H1 (cell line): ENCODE measurements around the gene MYOM1. TPM values are rescaled to one million over a fixed set of nuclear protein-coding genes. Genes with fewer than 3 reads are reported as not detected.

Experiments used
- CTCF ChIA-PET: fragments of 300-600 bp; sonication (Branson Sonifier 250); formaldehyde crosslinking; loops from one replicate; lab custom pipeline; 2021; ENCODE audit not compliant: partially characterized antibody; lab: Charles Lee
- POLR2A ChIA-PET: fragments of 300-600 bp; sonication (Branson Sonifier 250); formaldehyde crosslinking; loops from one replicate; lab custom pipeline; 2021; ENCODE audit warnings: inconsistent platforms; ENCODE audit not compliant: partially characterized antibody; lab: Charles Lee
- DNase-seq, 2 experiments: peaks; one replicate each; pipeline versions ENCODE4 v3.0.0 to v3.0.0-alpha.2; 2010 to 2022; ENCODE audit warnings: low spot score in 2 of 2, low read depth in 1 of 2, mixed read lengths in 1 of 2
- FAIRE-seq: peaks from 2 replicates; lab custom pipeline; 2011; peaks lifted over from hg19 to GRCh38; lab: Jason Lieb, UNC
- H2AFZ ChIP-seq: 2 replicates; pipeline ENCODE4 v1.8.1; 2012; ENCODE audit warnings: low read length, inconsistent platforms
- H2AK5ac ChIP-seq: 2 replicates; pipeline ENCODE4 v1.6.1; 2013; ENCODE audit warnings: low read depth, low read length
- H2BK120ac ChIP-seq: replicated peaks from 2 replicates; pipeline ENCODE3; 2013; ENCODE audit warnings: low read depth, low read length, inconsistent platforms
- H2BK12ac ChIP-seq: 2 replicates; pipeline ENCODE4 v1.6.1; 2013; ENCODE audit warnings: low read depth, low read length
- H2BK15ac ChIP-seq: 2 replicates; pipeline ENCODE4 v1.6.1; 2013; ENCODE audit warnings: low read length
- H2BK20ac ChIP-seq: 2 replicates; pipeline ENCODE4 v1.6.1; 2013; ENCODE audit warnings: low read length
- H2BK5ac ChIP-seq: 2 replicates; pipeline ENCODE4 v1.6.1; 2013; ENCODE audit warnings: low read depth, low read length
- H3K14ac ChIP-seq: 2 replicates; pipeline ENCODE4 v1.6.1; 2013; ENCODE audit warnings: inconsistent platforms; ENCODE audit not compliant: insufficient read length
- H3K18ac ChIP-seq: 2 replicates; pipeline ENCODE4 v1.6.1; 2013; ENCODE audit warnings: low read length; ENCODE audit errors: extremely low read depth
- H3K23ac ChIP-seq: 2 replicates; pipeline ENCODE4 v1.6.1; 2013; ENCODE audit warnings: inconsistent platforms; ENCODE audit not compliant: insufficient read length
- H3K23me2 ChIP-seq: 2 replicates; pipeline ENCODE4 v1.6.1; 2013; ENCODE audit warnings: low read depth, low read length
- H3K27ac ChIP-seq: 2 replicates; pipeline ENCODE4 v1.6.1; 2011; ENCODE audit warnings: low read depth, low read length, inconsistent platforms
- H3K27me3 ChIP-seq, 4 experiments: replicated peaks in 1 of 4; 1 replicate in 1 of 4; 2 replicates in 3 of 4; pipeline versions ENCODE4 v1.6.1 to v1.8.1; 2011 to 2013; ENCODE audit warnings: low read length in 3 of 4, mild to moderate bottlenecking in 3 of 4, inconsistent platforms in 2 of 4, mixed read lengths in 2 of 4, moderate library complexity in 1 of 4; ENCODE audit not compliant: control insufficient read depth in 3 of 4, insufficient read depth in 3 of 4; ENCODE audit errors: extremely low read depth in 1 of 4
- H3K36me3 ChIP-seq, 4 experiments: 2 replicates each; pipeline versions ENCODE4 v1.6.1 to v1.8.1; 2011 to 2013; ENCODE audit warnings: mild to moderate bottlenecking in 4 of 4, low read length in 3 of 4, moderate library complexity in 2 of 4, control low read depth in 1 of 4, inconsistent platforms in 1 of 4; ENCODE audit not compliant: insufficient read depth in 4 of 4, control insufficient read depth in 2 of 4
- H3K4ac ChIP-seq: replicated peaks from 2 replicates; pipeline ENCODE3; 2013; ENCODE audit warnings: low read length, low read depth, mixed read lengths, inconsistent platforms; ENCODE audit not compliant: insufficient read length
- H3K4me1 ChIP-seq, 4 experiments: replicated peaks in 1 of 4; 1 replicate in 1 of 4; 2 replicates in 3 of 4; pipeline versions ENCODE4 v1.6.1 to v1.8.1; 2011 to 2013; ENCODE audit warnings: low read length in 3 of 4, inconsistent platforms in 2 of 4, mixed read lengths in 1 of 4; ENCODE audit not compliant: insufficient read depth in 4 of 4, control insufficient read depth in 3 of 4
- H3K4me2 ChIP-seq, 2 experiments: 2 replicates each; pipeline versions ENCODE4 v1.6.1 to v1.8.1; 2011 to 2013; ENCODE audit warnings: low read depth in 2 of 2, low read length in 2 of 2, control low read depth in 1 of 2, inconsistent platforms in 1 of 2, mild to moderate bottlenecking in 1 of 2; ENCODE audit not compliant: insufficient read depth in 1 of 2
- H3K4me3 ChIP-seq, 4 experiments: fragments of 200-600, 300-600 bp in 1 of 4; sonication (generic), shearing (Covaris generic), sonication (Bioruptor Twin) in 1 of 4; 2 replicates each; pipeline versions ENCODE4 v1.5.1 to v1.8.1; 2011 to 2016; ENCODE audit warnings: low read length in 4 of 4, low read depth in 3 of 4, control low read depth in 2 of 4, inconsistent platforms in 2 of 4, mild to moderate bottlenecking in 2 of 4, mixed read lengths in 1 of 4, moderate library complexity in 1 of 4; ENCODE audit not compliant: insufficient read depth in 2 of 4; ENCODE audit errors: extremely low read depth in 1 of 4
- H3K56ac ChIP-seq: replicated peaks from 2 replicates; pipeline ENCODE3; 2013; ENCODE audit warnings: low read depth, mild to moderate bottlenecking, mixed read lengths, low read length, inconsistent platforms; ENCODE audit not compliant: insufficient read length
- H3K79me1 ChIP-seq: 2 replicates; pipeline ENCODE4 v1.6.1; 2013; ENCODE audit warnings: low read depth, low read length, control low read depth
- H3K79me2 ChIP-seq, 2 experiments: 2 replicates each; pipeline versions ENCODE4 v1.6.1 to v1.8.1; 2012 to 2013; ENCODE audit warnings: low read length in 2 of 2, mild to moderate bottlenecking in 2 of 2, inconsistent platforms in 1 of 2; ENCODE audit not compliant: insufficient read depth in 2 of 2, control insufficient read depth in 1 of 2
- H3K9ac ChIP-seq, 4 experiments: replicated peaks in 1 of 4; 1 replicate in 1 of 4; 2 replicates in 3 of 4; pipeline versions ENCODE4 v1.6.1 to v1.8.1; 2011 to 2013; ENCODE audit warnings: low read depth in 3 of 4, low read length in 3 of 4, control low read depth in 2 of 4, mild to moderate bottlenecking in 2 of 4, moderate library complexity in 2 of 4, inconsistent platforms in 1 of 4; ENCODE audit errors: extremely low read depth in 1 of 4
- H3K9me3 ChIP-seq, 2 experiments: 2 replicates each; pipeline versions ENCODE4 v1.6.1 to v1.8.1; 2012 to 2013; ENCODE audit warnings: mild to moderate bottlenecking in 2 of 2, moderate library complexity in 2 of 2, control low read depth in 1 of 2, inconsistent platforms in 1 of 2, low read depth in 1 of 2, low read length in 1 of 2, mixed read lengths in 1 of 2; ENCODE audit not compliant: insufficient read depth in 2 of 2
- H4K20me1 ChIP-seq, 2 experiments: replicated peaks in 1 of 2; 2 replicates each; pipeline versions ENCODE3 to v1.8.1; 2011 to 2013; ENCODE audit warnings: inconsistent platforms in 2 of 2, low read length in 2 of 2, mild to moderate bottlenecking in 1 of 2; ENCODE audit not compliant: insufficient read depth in 2 of 2, control insufficient read depth in 1 of 2
- H4K5ac ChIP-seq: 2 replicates; pipeline ENCODE4 v1.6.1; 2013; ENCODE audit warnings: low read length, low read depth, mixed read lengths, inconsistent platforms; ENCODE audit not compliant: insufficient read length
- H4K8ac ChIP-seq: 2 replicates; pipeline ENCODE4 v1.8.0; 2013; ENCODE audit warnings: mild to moderate bottlenecking, moderate library complexity, low read length, inconsistent platforms; ENCODE audit not compliant: insufficient read depth; ENCODE audit errors: extremely low read depth
- H4K91ac ChIP-seq: replicated peaks from 2 replicates; pipeline ENCODE3; 2013; ENCODE audit warnings: low read length, mixed read lengths, inconsistent platforms; ENCODE audit not compliant: insufficient read length
- BRCA1 ChIP-seq: IDR thresholded peaks from 2 replicates; pipeline ENCODE4 v1.6.1; 2012; ENCODE audit warnings: low read depth, low read length, improper control_type of control experiment
- CBX5 ChIP-seq: fragments of 300-800, 300-1000 bp; sonication (generic); IDR thresholded peaks from 2 replicates; pipeline ENCODE4 v1.7.1; 2016; ENCODE audit warnings: antibody characterized with exemption, low read length, low read depth
- E2F6 ChIP-seq: IDR thresholded peaks from 2 replicates; pipeline ENCODE4 v1.6.1; 2012; ENCODE audit warnings: inconsistent platforms
- GTF2F1 ChIP-seq: IDR thresholded peaks from 2 replicates; pipeline ENCODE4 v1.6.1; 2012; ENCODE audit warnings: low read depth, low read length, improper control_type of control experiment, borderline replicate concordance
- KDM1A ChIP-seq: fragments of 200-600, 300-600 bp; sonication (generic); IDR thresholded peaks from 2 replicates; pipeline ENCODE4 v1.7.1; 2016; ENCODE audit warnings: mild to moderate bottlenecking, low read length, borderline replicate concordance
- MAFK ChIP-seq: IDR thresholded peaks from 2 replicates; pipeline ENCODE4 v1.6.1; 2012; ENCODE audit warnings: low read depth, mild to moderate bottlenecking, improper control_type of control experiment, low read length
- RFX5 ChIP-seq: IDR thresholded peaks from 2 replicates; pipeline ENCODE4 v1.6.1; 2011; ENCODE audit warnings: low read depth, low read length, improper control_type of control experiment, borderline replicate concordance
- SIRT6 ChIP-seq: IDR thresholded peaks from one replicate; pipeline ENCODE4 v1.7.1; 2012; ENCODE audit warnings: low read length, inconsistent platforms
- SP1 ChIP-seq: IDR thresholded peaks from 2 replicates; pipeline ENCODE4 v1.6.1; 2011; ENCODE audit warnings: low read depth, low read length
- TAF7 ChIP-seq: optimal IDR thresholded peaks from 2 replicates; pipeline ENCODE3; 2011; ENCODE audit warnings: low read depth, mild to moderate bottlenecking, inconsistent platforms, low read length, moderate library complexity, borderline replicate concordance
- TCF12 ChIP-seq: IDR thresholded peaks from 2 replicates; pipeline ENCODE4 v1.6.1; 2011; ENCODE audit warnings: low read depth, mild to moderate bottlenecking, low read length
- YY1 ChIP-seq: IDR thresholded peaks from 2 replicates; pipeline ENCODE4 v1.6.1; 2011; ENCODE audit warnings: low read depth, mild to moderate bottlenecking, low read length
- ZNF274 ChIP-seq: IDR thresholded peaks from 2 replicates; pipeline ENCODE4 v1.7.0; 2012; ENCODE audit warnings: low read length, borderline replicate concordance; ENCODE audit errors: extremely low read depth
- polyA plus RNA-seq, 7 experiments: library from polyadenylated mRNA; depleted of rRNA in 3 of 7; stranded (reverse) in 5 of 7; unstranded in 2 of 7; fragments of >200 nt in 5 of 7; fragments of 200-250 nt in 2 of 7; gene quantifications; 1 replicate in 5 of 7; 2 replicates in 1 of 7; 4 replicates in 1 of 7; pipeline versions ENCODE4 v1.2.1 to v1.2.3, GENCODE V29; 2011 to 2013; ENCODE audit warnings: missing spikeins in 2 of 7, mixed read lengths in 2 of 7
- total RNA-seq: library from RNA; stranded (reverse); fragmentation: NEBNext Ultra II Directional; extraction: Animal tissue kit (Norgen Biotek cat#: 25700); gene quantifications from 2 replicates; pipeline ENCODE4 v1.2.1, GENCODE V29; 2021
- TF ChIP-seq, protein P1 (sequence below): IDR thresholded peaks from 2 replicates; pipeline ENCODE4 v1.6.1; 2012; ENCODE audit warnings: inconsistent platforms
- TF ChIP-seq, protein P2 (sequence below): IDR thresholded peaks from 2 replicates; pipeline ENCODE4 v1.6.1; 2011; ENCODE audit warnings: low read depth, mild to moderate bottlenecking, low read length; ENCODE audit not compliant: insufficient read depth

The MYOM1 gene
- total and polyA plus RNA-seq, 2 of the 8 experiments (the other 6 are each of a cell fraction or from before 2014, with no cell fraction given): 0.06 to 0.32 TPM

DNA sequence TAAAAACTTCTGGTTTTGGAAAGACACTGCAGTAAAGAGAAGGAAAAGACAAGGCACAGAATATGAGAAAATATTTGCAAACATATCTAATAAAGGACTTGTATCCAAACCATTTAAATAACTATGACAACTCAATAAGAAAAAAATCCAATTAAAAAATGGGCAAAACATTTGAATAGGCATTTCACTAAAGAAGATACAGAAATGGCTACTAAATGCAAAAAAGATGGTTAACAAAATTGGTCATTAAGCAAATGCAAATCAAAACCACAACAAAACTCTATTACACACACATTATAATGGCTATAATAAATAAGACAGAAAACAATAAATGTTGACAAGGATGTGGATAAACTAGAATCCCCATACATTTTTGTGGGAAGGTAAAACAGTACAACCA, 14.5 kb downstream of the MYOM1 start:
- Histone ChIP-seq H3K23me2 (no peaks in the 10 kb centered on the region), H3K27ac (no peak overlapping the region), H2AFZ (no peak overlapping the region), H3K79me1 (no peaks in the 10 kb centered on the region), H3K23ac (no peak overlapping the region), H3K27me3 (no peaks in the 10 kb centered on the region), H4K20me1 (no peaks in the 10 kb centered on the region), H3K9me3 (no peaks in the 10 kb centered on the region), H2AK5ac (no peak overlapping the region), H3K4me2 (no peak overlapping the region), H3K18ac (no peak overlapping the region), H3K4me3 (no peak overlapping the region), H3K4me1 (no peaks in the 10 kb centered on the region), H3K14ac (no peak overlapping the region), H2BK5ac (no peak overlapping the region), H3K79me2 (no peaks in the 10 kb centered on the region), H3K4ac (no peak overlapping the region), H3K9ac (no peak overlapping the region), H4K91ac (no peak overlapping the region), H3K56ac (no peak overlapping the region), H3K36me3 (no peaks in the 10 kb centered on the region), H2BK15ac (no peak overlapping the region), H2BK20ac (no peak overlapping the region), H2BK120ac (no peak overlapping the region), H2BK12ac (no peak overlapping the region), H4K5ac (no peak overlapping the region), H4K8ac (no peak overlapping the region)
- DNase-seq (no peak), FAIRE-seq (no peak)
- CTCF ChIA-PET: interaction anchor here (0.6 to 1.8 kb wide), 2 partner anchors 27 to 40 kb away, joined by 3 read pairs; no protein-coding TSS in a partner anchor
- POLR2A ChIA-PET: no interaction called here
- TF ChIP-seq, protein P1, sequence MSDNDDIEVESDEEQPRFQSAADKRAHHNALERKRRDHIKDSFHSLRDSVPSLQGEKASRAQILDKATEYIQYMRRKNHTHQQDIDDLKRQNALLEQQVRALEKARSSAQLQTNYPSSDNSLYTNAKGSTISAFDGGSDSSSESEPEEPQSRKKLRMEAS: no peak
- TF ChIP-seq YY1 (no peak), TCF12 (no peak), BRCA1 (no peak), SP1 (no peak), MAFK (no peak), CBX5 (no peak), RFX5 (no peak), GTF2F1 (no peak), KDM1A (no peak), SIRT6 (no peak), ZNF274 (no peak), TAF7 (no peak), E2F6 (no peak)
- TF ChIP-seq, protein P2, sequence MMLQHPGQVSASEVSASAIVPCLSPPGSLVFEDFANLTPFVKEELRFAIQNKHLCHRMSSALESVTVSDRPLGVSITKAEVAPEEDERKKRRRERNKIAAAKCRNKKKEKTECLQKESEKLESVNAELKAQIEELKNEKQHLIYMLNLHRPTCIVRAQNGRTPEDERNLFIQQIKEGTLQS: no peak
